Activated T-cell treated with anti-CD3 and anti-CD28 coated beads, Interleukin-2, amount 50 U/mL, for 1 hour (primary cell): Measurements from ENCODE around the gene RMI1.

Source experiments
- DNase-seq: peaks from one replicate; pipeline ENCODE4 v3.0.0-alpha.2; 2020

The RMI1 gene

DNA sequence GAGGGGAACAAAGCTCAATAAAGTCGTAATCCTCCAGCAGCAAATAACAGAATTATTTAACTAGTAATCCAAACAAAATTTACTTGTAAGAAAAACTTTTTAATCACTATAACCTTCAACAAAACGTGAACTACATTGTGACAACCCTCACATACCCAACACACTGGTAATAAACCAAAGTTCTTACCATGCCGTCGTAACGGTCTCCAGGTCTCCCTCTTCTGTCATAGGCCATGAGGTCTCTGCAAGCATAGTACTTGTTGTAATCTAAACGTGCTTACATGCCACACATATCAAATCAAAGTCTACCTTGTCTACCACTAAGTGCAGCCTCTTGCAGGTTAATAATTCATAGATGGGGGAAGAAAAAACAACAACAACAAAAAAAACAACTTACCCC is 9.1 kb upstream of the RMI1 start:
- no peak for DNase-seq

GRCh38 chr9:83972286-83972685 is 8.3 kb upstream of the RMI1 start:
- DNase-seq: no peak

- DNase-seq: no peak
These were observed 5.3 kb upstream of the RMI1 start for GRCh38 chr9:83975300-83975699.

GRCh38 chr9:83976372-83976771 is 4.2 kb upstream of the RMI1 start:
- DNase-seq: no peak

- DNase-seq: no peak
These were observed 3.4 kb upstream of the RMI1 start for GRCh38 chr9:83977196-83977595.

DNA sequence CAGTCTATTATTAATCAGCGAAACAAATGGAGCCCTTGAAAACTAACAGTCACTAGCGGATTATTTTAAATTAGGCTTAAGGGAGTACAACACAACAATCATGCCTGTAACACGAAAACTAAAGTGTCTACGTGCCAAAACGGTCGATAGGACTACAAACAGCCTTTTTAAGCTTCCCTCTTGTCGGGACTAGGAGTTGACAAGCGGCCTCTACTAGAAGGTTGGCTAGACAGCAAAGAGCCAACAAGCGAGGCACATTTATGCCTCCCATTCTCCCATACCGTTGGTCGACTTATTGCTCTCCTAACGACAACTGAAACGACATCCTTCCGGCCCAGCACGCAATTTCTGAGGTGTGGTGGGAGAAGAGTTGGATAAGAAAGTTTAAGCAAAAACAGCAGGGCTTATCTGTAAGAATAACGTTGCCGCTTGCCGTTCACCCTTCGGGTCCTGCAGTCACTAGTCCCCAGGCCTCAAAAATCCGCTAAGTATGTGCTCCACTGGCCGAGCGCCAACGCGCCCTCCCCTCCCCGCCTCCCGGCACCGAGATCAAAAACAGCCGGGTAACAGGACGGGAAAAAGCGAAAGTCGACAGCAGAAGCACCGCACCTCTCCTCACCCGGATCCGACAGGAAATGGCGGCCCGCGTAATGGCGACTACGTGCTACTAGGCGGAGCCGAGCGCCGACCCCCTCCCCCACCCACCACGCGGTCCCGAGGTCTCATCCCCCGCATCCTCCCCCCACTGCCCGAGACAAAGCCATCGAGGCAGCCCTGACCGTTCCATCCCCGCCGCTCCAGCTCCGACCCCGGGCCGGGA is 1.4 kb upstream of the RMI1 start:
- DNase-seq: peak; percentile 83

- peak; percentile 100 for DNase-seq
These were observed 702 bp upstream of the RMI1 start, which contains the start of gene HNRNPK for GRCh38 chr9:83979812-83980394. Gene HNRNPK (minus strand): TSS chr9:83980215. CDS start chr9:83978252, 1,963 bp downstream.

- DNase-seq: no peak
These were observed 694 bp downstream of the RMI1 start for GRCh38 chr9:83981126-83981871.

- no peak for DNase-seq
These were observed 5.6 kb downstream of the RMI1 start for GRCh38 chr9:83986195-83986594.

GRCh38 chr9:83986765-83987401 is 6.3 kb downstream of the RMI1 start:
- DNase-seq: no peak

DNA sequence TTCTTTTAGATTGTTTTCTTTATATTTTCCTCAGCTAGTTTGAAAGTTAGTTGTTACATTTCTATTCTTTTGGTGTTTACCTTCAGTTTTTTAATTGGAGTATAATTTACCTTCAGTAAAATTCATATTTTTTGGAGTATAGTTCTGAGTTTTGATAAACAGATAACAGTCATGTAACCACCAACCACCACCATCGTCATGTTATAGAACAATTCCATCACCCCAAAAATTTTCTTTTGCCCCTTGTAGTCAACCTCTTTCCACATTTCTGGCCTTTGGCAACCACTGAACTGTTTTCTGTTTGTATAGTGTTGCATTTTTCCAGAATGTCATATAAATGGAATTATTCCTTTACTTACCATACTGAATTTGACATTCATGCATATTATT is 6.8 kb downstream of the RMI1 start:
- DNase-seq: no peak

DNA sequence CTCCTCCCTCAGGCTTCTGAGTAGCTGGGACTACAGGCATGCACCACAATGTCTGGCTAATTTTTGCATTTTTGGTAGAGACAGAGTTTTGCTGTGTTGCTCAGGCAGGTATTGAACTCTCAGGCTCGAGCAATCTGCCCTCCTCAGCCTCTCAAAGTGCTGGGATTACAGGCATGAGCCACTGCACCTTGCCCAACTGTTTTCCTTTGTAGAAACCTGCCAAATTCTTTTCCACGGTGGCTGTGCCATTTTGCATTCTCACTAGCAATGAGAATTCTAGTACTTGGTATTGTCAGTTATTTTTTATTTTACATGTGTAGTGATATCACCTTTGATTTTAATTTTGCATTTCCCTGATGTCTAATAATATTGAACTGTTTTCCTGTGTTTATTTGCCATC is 7.8 kb downstream of the RMI1 start:
- no peak for DNase-seq

DNA sequence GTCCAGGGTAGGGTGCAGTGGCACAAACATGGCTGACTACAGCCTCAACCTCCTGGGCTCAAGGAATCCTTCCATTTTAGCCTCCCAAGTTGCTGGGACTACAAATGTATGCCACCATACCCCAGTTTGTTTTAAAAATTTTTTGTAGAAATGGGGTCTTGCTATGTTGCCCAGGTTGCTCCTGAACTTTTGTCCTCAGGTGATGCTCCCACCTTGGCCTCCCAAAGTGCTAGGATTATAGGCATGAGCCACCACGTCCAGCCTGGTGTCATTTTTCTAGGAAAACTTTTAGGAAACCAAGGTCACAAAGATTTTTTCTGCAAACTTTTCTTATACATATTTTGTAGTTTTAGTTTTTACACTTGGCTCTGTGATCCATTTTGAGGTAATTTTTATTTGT is 10.8 kb downstream of the RMI1 start:
- DNase-seq: no peak

DNA sequence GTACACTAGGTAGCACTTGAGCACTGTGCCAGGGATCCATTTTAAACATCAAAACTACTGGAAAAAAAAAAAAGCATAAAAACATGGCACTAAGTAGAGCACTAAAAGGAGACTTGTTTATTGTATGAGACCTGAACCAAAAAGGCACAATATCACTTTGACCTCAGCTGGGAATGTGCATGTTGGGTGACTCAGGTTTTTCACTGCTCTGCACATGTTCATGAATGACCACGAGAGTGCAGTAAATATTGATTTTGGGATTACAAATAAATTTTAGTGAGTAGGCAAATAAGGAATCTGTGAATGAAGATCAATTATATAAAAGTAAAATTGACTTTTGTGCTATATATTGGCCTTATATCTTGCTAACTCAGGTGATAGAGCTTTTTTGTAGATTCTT is 11.8 kb downstream of the RMI1 start:
- no peak for DNase-seq

DNA sequence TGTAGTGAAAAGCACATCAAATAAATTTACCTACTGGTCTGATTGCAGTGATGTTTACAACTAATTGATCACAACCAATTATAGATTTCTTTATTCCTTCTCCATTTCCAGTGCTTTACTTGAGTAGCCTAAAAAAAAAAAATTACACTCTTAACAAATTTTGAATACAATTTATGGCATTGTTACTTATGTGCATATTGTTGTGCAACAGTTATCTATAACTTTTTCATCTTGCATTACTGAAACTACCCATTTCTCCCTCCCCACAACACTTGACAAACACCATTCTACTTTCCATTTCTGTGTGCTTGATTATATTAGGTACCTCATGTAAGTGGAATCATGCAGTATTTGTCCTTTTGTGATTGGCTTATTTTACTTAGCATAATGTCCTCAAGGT is 12.3 kb downstream of the RMI1 start:
- no peak for DNase-seq

- DNase-seq: no peak
These were observed 15.5 kb downstream of the RMI1 start for GRCh38 chr9:83996126-83996525.

DNA sequence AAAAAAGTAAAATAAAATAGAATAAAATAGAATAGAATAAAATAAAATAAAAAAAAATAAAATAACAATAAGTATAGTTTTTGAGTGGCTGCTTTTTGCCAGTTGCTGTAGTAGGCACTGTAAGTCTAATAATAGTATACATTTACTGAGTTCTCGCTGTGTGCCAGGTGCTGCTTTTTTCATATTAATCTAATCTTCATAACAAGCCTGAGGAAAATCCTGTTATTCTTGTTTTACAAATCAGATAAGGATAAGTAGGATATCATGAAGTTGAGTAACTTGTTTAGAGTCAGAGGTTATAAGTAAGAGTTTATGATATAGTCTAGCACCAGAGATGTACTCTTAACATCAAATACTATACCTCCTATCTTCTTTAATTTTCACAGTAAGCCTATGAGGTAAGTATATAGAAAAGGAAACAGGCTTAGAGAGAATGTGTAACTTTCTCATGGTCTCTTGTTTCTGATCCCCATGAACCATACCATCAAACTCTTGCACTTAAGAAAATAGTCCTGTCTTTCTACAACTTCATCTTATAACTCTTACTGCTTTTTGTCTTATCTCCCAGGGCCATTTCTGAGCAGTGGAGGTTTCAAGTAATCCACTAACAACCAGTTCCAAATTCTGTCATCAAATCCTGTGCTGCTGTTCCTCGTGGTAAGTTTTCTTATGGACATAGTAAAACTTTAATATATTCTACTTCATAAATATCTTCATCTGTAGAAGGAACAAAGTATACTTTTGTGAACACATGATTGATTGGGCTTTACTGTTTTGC is 18.7 kb downstream of the RMI1 start:
- DNase-seq: no peak

DNA sequence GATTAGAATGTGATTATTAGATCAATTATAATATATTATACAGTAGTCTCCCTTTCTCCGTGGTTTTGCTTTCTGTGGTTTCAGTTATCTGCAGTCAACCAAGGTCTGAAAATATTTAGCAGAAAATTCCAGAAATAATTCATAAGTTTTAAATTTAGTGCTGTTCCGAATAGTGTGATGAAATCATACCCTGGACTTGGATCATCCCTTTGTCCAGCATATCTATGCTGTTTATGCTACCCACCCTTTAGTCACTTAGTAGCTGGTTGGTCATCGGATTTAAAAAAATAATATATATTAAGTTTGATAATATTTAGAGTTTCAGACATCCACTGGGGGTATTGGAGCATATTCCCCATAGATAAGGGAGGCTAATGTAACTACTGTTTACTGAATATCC is 19.6 kb downstream of the RMI1 start:
- no peak for DNase-seq

DNA sequence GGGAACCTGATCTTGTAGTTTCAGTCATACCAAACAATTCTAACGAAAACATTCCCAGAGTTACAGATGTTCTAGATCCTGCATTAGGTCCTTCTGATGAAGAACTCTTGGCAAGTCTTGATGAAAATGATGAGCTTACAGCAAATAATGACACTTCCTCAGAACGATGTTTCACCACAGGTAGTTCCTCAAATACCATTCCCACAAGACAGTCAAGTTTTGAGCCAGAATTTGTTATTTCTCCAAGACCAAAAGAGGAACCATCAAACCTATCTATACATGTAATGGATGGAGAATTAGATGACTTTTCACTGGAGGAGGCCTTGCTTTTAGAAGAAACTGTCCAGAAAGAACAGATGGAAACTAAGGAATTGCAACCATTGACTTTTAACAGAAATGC is 21.0 kb downstream of the RMI1 start:
- no peak for DNase-seq

- no peak for DNase-seq
These were observed 21.7 kb downstream of the RMI1 start for GRCh38 chr9:84002344-84002743.

- DNase-seq: no peak
These were observed 22.6 kb downstream of the RMI1 start for GRCh38 chr9:84003246-84003645.

DNA sequence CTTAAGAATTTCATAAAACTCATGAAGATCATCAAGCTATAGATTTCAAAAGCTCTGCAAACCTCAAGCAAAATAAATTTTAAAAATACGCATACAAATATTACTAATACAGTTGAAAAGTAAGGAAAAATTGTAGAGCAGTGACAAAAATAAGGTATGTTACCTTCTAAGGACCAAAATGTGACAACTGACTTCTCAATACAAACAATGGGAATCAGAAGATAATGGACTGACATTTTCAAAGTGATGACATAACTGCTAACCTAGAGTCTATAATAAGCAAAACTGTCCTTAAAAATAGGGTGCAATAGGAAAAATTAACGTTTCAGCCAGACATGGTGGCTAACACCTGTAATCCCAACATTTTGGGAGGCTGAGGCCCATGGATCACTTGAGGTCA is 27.1 kb downstream of the RMI1 start:
- DNase-seq: no peak
